ENCODE measurements around the gene FIS1. TPM values are rescaled to one million over a fixed set of nuclear protein-coding genes. Genes with fewer than 3 reads are reported as not detected.

The FIS1 gene
- total and polyA plus RNA-seq, 7 donors, result 190 to 443 (median 284) TPM

DNA sequence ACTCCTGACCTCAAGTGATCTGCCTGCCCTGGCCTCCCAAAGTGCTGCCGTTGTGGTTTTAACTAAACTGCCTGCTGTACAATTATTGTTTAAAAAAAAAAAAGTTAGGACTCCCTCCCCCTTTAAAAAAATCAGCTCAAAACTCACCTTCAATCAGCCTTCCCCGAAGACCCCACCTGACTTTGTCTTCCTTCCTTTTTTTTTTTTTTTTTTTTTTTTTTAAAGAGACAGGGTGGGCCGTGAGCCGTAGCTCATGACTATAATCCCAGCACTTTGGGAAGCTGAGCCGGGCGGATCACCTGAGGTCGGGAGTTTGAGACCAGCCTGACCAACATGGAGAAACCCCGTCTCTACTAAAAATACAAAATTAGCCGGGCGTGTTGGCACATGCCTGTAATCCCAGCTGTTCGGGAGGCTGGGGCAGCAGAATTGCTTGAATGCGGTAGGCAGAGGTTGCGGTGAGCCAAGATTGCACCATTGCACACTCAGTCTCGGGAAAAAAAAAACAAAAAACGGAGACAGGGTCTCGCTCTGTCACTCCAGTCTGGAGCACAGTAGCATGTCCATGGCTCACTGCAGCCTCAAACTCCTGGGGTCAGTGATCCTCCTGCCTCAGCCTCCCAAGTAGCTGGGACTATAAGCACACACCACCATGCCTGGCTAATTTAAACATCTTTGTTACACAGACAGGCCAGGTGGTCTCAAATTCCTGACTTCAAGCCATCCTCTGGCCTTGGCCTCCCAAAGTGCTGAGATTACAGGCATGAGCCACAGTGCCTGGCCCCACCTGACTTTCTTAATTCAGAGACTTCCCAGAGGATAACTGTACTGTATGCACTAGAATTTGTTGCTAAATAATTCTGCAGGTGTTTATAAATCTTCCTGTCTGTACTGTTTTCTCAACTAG is 3.2 kb downstream of the FIS1 start:
- Histone ChIP-seq H3K4me3 (no peak overlapping the region), H3K9me3 (no peaks in the 10 kb centered on the region), H3K27ac (peak overlapping the region in 1 of 4 donors; percentile 22), H3K4me1 (peaks cover 0 to 64% (median 45%) of the 10 kb centered on the region in 4 donors), H3K36me3 (peaks cover 19 to 46% (median 26%) of the 10 kb centered on the region in 4 donors), H3K27me3 (no peaks in the 10 kb centered on the region)
- TF ChIP-seq EP300 (IDR thresholded peaks at IDR 0.05) (no peak), POLR2A (IDR thresholded peaks at IDR 0.05) (no peak), POLR2AphosphoS5 (IDR thresholded peaks at IDR 0.05) (no peak)
- TF ChIP-seq, protein P1, sequence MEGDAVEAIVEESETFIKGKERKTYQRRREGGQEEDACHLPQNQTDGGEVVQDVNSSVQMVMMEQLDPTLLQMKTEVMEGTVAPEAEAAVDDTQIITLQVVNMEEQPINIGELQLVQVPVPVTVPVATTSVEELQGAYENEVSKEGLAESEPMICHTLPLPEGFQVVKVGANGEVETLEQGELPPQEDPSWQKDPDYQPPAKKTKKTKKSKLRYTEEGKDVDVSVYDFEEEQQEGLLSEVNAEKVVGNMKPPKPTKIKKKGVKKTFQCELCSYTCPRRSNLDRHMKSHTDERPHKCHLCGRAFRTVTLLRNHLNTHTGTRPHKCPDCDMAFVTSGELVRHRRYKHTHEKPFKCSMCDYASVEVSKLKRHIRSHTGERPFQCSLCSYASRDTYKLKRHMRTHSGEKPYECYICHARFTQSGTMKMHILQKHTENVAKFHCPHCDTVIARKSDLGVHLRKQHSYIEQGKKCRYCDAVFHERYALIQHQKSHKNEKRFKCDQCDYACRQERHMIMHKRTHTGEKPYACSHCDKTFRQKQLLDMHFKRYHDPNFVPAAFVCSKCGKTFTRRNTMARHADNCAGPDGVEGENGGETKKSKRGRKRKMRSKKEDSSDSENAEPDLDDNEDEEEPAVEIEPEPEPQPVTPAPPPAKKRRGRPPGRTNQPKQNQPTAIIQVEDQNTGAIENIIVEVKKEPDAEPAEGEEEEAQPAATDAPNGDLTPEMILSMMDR (IDR thresholded peaks at IDR 0.05), result no peak
- 76 to 88% methylated on average over 16 of the region's 16 CpGs for whole genome bisulfite sequencing, 2 donors
- intact Hi-C loops (cut with DNase I), result loop anchor here (5.0 kb wide), 1 partner anchor 1834 kb away; the partner anchor contains the start of genes BUD31 and PDAP1
- no peak for DNase-seq

DNA sequence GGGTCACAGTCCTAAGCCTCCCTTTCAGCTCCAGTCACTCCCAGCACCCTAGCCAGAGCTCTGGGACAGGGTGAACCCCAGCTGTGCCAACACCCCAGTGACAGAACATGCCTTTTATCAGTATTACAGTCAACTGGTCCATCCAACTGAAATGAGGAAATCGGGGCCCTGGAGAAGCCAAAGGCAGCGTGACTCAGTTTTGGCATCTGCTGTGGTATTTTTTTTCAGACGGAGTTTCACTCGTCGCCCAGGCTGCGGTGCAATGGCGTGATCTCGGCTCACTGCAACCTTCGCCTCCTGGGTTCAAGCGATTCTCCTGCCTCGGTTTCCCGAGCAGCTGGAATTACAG is 3.9 kb downstream of the FIS1 start:
- 90 to 92% methylated on average over 12 of the region's 12 CpGs for WGBS, 2 donors
- Histone ChIP-seq H3K36me3 (peaks cover 19 to 52% (median 27%) of the 10 kb centered on the region in 4 donors), H3K9me3 (no peaks in the 10 kb centered on the region), H3K4me1 (peaks cover 0 to 58% (median 42%) of the 10 kb centered on the region in 4 donors), H3K27ac (no peak overlapping the region), H3K4me3 (no peak overlapping the region), H3K27me3 (no peaks in the 10 kb centered on the region)
- TF ChIP-seq POLR2AphosphoS5 (IDR thresholded peaks at IDR 0.05) (no peak), POLR2A (IDR thresholded peaks at IDR 0.05) (no peak), EP300 (IDR thresholded peaks at IDR 0.05) (no peak)
- TF ChIP-seq, protein P1 (IDR thresholded peaks at IDR 0.05), result no peak
- DNase-seq, result no peak
- intact Hi-C loops (cut with DNase I), result loop anchor here (5.0 kb wide), 1 partner anchor 1834 kb away; the partner anchor contains the start of genes BUD31 and PDAP1

DNA sequence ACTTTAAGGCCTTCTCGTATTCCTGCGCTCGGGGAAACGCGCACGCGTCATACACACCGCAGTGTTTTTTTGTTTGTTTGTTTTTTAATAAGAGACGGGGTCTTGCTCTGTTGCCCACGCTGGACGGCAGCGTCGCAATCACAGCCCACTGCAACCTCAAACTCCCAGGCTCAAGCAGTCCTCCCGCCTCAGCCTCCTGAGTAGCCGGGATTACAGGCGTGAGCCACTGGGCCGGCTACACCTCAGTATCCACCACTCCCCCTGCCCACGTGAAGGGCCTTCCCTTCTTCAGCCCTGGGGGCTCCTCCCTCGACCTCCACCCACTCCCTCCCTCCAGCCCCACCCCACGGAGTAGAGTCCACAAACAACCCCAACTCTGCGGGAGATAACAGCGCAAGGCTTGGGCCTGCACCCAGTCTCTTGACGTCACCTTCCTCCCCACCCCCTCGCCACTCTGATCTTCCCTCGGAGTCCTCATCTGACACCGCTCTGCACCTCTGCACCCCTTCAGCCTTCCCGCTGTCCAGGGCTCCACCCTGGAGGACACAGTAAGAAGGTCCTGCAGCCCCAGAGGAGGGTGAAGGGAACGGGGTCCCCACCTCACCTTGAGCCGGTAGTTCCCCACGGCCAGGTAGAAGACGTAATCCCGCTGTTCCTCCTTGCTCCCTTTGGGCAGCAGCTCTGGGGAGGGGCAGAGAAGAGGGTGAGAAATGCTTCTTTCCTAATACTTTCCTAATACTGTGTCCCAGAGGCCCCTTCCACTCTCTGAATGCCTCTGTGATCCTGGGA is 4.5 kb downstream of the FIS1 start:
- Histone ChIP-seq H3K4me1 (peaks cover 0 to 53% (median 37%) of the 10 kb centered on the region in 4 donors), H3K27ac (peak overlapping the region in 2 of 4 donors; percentile 73 to 79), H3K27me3 (no peaks in the 10 kb centered on the region), H3K4me3 (no peak overlapping the region), H3K36me3 (peaks cover 19 to 52% (median 27%) of the 10 kb centered on the region in 4 donors), H3K9me3 (no peaks in the 10 kb centered on the region)
- DNase-seq, result no peak
- 80 to 91% methylated on average over 32 of the region's 32 CpGs for WGBS, 2 donors
- no peak for TF ChIP-seq EP300 (IDR thresholded peaks at IDR 0.05)
- TF ChIP-seq, protein P1 (IDR thresholded peaks at IDR 0.05), result no peak
- TF ChIP-seq POLR2AphosphoS5 (IDR thresholded peaks at IDR 0.05), result no peak
- no peak for TF ChIP-seq POLR2A (IDR thresholded peaks at IDR 0.05)
- intact Hi-C loops (cut with DNase I), result loop anchor here (5.0 kb wide), 1 partner anchor 1833 kb away; the partner anchor contains the start of genes BUD31 and PDAP1

DNA sequence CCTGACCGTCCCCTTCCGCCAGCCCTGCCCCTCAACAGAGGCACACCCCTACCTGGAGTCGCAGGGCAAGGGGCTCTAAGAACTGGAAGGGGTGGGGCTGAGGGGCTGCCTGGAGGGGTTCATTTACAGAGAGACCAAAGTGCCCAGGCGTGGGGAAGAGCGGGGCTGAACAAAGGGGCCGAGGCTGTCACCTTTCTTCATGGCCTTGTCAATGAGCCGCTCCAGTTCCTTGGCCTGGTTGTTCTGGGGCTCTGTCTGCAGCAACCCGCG is 5.0 kb downstream of the FIS1 start:
- Histone ChIP-seq H3K4me1 (peaks cover 0 to 49% (median 33%) of the 10 kb centered on the region in 4 donors), H3K27ac (peak overlapping the region in 3 of 4 donors; percentile 68 to 79 (median 73)), H3K36me3 (peaks cover 19 to 52% (median 27%) of the 10 kb centered on the region in 4 donors), H3K27me3 (no peaks in the 10 kb centered on the region), H3K4me3 (no peak overlapping the region), H3K9me3 (no peaks in the 10 kb centered on the region)
- 94 to 95% methylated on average over 9 of the region's 9 CpGs for WGBS, 2 donors
- intact Hi-C loops (cut with DNase I), result loop anchor here (5.0 kb wide), 1 partner anchor 1833 kb away; the partner anchor contains the start of genes BUD31 and PDAP1
- DNase-seq, result no peak
- TF ChIP-seq POLR2A (IDR thresholded peaks at IDR 0.05) (no peak), POLR2AphosphoS5 (IDR thresholded peaks at IDR 0.05) (no peak), EP300 (IDR thresholded peaks at IDR 0.05) (no peak)
- TF ChIP-seq, protein P1 (IDR thresholded peaks at IDR 0.05), result no peak
